ENCODE measurements around the gene CCNA2.

CCNA2 gene

GRCh38 chr4:121771869-121772268, 51.8 kb downstream of the CCNA2 start:
- TF ChIP-seq CTCF (IDR thresholded peaks at IDR 0.05; ENCODE audit: control insufficient read depth, extremely low read depth, insufficient read depth): no peak
- DNase-seq (ENCODE audit: low read depth): no peak
- H3K4me3 ChIP-seq (ENCODE audit: low read depth, low read length): no peak overlapping the region

- peak; percentile 17 for DNase-seq (ENCODE audit: low read depth)
- no peak overlapping the region for H3K4me3 ChIP-seq (ENCODE audit: low read depth, low read length)
- TF ChIP-seq CTCF (IDR thresholded peaks at IDR 0.05; ENCODE audit: control insufficient read depth, extremely low read depth, insufficient read depth): no peak
Measured at GRCh38 chr4:121769341-121769740, 54.3 kb downstream of the CCNA2 start.

- DNase-seq (ENCODE audit: low read depth): no peak
- no peak for TF ChIP-seq CTCF (IDR thresholded peaks at IDR 0.05; ENCODE audit: control insufficient read depth, extremely low read depth, insufficient read depth)
- H3K4me3 ChIP-seq (ENCODE audit: low read depth, low read length): no peak overlapping the region
Measured at GRCh38 chr4:121767166-121767565, 56.5 kb downstream of the CCNA2 start.
